Cardiac fibroblast (primary cell): Measurements from ENCODE around the gene DNASE1L3.

Experiments used
- DNase-seq, 2 donors: peaks; one replicate each; pipeline versions ENCODE4 v3.0.0 to v3.0.0-alpha.2; 2010; ENCODE audit warnings: low read depth in 2 of 2
- H3K4me3 ChIP-seq, 2 donors: replicated peaks in 1 of 2; 1 replicate in 1 of 2; 2 replicates in 1 of 2; pipeline ENCODE4 v1.5.1; 2011; ENCODE audit warnings: low read depth in 2 of 2, low read length in 2 of 2, mild to moderate bottlenecking in 2 of 2, moderate library complexity in 1 of 2
- TF ChIP-seq, protein P1 (sequence below): IDR thresholded peaks from one replicate; pipeline ENCODE4 v1.5.1; 2011; ENCODE audit warnings: low read depth, mild to moderate bottlenecking, low read length, inconsistent platforms

Gene DNASE1L3

DNA sequence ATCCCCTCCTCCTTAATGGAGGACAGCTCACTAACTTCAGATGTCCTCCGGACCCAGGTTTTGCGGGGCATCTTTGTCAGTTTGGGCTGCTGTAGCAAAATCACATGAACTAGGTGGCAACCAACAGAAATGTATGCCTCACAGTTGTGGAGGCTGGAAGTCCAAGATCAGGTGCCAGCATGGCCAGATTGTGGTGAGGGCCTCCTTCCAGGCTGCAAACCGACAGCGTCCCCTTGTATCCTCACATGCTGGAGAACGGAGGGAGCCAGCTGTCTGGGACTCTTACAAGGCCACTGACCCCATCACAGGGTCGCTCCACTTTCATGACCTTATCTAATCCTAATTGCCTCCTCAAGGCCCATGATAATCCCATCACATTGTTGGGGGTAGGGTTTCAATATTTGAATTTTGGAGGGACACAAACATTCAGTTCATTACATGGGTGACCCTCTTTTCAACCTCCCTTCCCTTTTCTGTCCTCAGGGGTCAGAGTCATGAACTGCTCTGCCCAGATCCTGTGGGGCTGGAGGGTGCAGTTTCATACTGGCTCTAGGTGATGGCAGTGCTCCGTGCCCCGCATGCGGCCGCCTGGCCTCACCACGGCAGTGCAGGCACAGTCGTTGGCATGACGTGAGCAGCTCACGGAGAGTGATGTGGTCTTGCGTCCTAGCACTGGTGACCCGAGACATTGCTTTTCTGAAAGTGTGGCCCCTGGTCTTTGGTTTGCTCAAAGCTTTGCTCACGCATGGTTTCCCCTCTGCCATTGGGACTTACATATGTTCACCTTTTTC, 58.4 kb downstream of the DNASE1L3 start:
- no peak for DNase-seq
- TF ChIP-seq, protein P1, sequence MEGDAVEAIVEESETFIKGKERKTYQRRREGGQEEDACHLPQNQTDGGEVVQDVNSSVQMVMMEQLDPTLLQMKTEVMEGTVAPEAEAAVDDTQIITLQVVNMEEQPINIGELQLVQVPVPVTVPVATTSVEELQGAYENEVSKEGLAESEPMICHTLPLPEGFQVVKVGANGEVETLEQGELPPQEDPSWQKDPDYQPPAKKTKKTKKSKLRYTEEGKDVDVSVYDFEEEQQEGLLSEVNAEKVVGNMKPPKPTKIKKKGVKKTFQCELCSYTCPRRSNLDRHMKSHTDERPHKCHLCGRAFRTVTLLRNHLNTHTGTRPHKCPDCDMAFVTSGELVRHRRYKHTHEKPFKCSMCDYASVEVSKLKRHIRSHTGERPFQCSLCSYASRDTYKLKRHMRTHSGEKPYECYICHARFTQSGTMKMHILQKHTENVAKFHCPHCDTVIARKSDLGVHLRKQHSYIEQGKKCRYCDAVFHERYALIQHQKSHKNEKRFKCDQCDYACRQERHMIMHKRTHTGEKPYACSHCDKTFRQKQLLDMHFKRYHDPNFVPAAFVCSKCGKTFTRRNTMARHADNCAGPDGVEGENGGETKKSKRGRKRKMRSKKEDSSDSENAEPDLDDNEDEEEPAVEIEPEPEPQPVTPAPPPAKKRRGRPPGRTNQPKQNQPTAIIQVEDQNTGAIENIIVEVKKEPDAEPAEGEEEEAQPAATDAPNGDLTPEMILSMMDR, result no peak
- H3K4me3 ChIP-seq, result no peak overlapping the region

DNA sequence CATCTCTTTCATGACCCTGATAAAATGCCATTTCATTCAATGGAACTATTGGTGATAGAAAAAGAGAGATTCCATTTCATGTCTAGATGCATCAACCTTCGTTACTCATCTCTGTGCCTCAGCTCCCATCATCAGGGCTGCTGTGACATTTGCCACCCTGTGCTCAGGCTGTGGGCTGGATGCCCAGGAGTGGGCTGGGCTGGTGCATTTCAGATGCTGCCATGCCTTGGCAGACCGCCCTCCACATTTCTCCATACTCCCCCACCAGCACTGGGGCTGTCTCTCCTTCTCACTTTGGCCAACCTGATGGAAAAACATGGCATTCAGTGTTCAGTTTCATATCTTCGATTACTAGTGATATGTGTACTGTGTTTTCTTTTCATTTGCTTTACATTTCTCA, 59.1 kb downstream of the DNASE1L3 start:
- TF ChIP-seq, protein P1, result no peak
- peak in 1 of 2 donors; percentile 21 for DNase-seq
- H3K4me3 ChIP-seq, result no peak overlapping the region

DNA sequence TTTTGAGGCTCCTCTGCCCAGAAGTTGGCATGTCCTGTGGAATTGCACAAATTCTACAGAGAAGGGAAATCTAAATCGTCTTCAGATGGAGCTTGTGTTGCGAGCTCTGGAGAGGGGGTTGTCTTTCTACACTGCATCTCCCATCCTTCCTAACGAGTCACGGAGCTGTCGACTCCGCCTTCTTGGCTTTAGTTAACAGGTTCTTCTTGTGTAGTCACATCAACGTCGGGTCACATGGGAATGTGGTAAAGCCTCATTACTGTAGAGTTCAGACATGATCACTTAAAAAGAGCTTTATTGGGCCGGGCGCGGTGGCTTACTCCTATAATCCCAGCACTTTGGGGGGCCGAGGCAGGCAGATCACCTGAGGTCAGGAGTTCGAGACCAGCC, 60.0 kb downstream of the DNASE1L3 start:
- TF ChIP-seq, protein P1, result no peak
- no peak for DNase-seq
- no peak overlapping the region for H3K4me3 ChIP-seq

DNA sequence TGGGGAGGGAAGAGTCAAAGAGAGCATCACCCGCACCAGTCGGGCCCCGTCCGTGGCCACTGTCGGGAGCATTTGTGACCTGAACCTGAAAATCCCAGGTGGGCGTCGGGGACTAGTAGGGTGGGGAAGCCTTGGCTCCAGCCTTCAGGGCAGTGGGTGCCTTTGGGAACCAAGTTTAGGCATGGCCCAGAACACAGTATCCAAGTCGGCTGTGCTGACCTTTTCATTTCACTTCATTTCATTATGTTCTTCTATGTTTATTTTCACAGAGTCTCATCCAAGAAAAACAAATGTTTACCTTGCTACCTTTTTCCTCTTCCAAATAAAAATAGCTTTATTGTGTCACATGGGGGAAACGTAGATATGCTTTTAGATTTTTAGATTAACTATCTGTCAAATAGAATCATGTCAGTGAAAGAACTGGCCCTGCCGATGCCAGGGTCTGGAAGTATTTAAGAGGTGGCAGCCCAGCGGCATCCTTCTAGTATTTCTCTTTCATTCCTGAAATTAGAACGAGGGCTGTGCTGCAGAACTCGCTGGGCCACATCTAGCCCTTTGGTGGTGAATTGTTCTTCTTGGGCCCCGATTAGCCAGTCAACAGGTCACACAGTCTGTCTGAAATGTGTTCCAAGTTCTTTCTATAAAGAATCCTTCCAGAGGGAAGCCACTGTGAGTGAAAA, 60.5 kb downstream of the DNASE1L3 start:
- no peak for DNase-seq
- H3K4me3 ChIP-seq, result no peak overlapping the region
- TF ChIP-seq, protein P1, result no peak

DNA sequence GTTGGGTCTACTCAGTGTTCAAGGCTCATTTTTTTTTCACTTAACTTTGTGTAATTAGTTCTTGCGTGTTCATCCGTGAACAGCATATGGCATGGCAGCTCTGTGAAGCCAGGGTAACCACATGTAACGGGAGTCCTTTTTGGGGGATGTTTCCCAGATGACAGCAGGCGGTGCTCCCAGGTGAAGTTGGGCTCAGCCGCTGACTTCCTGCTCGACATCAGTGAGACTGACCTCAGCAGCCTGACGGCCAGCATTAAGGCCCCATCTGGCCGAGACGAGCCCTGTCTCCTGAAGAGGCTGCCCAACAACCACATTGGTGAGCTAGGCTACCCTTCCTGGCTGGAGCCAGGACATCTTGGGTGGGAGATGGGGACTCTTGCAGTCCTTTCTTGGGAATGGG, 62.7 kb downstream of the DNASE1L3 start:
- no peak for DNase-seq
- H3K4me3 ChIP-seq, result no peak overlapping the region
- TF ChIP-seq, protein P1, result no peak

DNA sequence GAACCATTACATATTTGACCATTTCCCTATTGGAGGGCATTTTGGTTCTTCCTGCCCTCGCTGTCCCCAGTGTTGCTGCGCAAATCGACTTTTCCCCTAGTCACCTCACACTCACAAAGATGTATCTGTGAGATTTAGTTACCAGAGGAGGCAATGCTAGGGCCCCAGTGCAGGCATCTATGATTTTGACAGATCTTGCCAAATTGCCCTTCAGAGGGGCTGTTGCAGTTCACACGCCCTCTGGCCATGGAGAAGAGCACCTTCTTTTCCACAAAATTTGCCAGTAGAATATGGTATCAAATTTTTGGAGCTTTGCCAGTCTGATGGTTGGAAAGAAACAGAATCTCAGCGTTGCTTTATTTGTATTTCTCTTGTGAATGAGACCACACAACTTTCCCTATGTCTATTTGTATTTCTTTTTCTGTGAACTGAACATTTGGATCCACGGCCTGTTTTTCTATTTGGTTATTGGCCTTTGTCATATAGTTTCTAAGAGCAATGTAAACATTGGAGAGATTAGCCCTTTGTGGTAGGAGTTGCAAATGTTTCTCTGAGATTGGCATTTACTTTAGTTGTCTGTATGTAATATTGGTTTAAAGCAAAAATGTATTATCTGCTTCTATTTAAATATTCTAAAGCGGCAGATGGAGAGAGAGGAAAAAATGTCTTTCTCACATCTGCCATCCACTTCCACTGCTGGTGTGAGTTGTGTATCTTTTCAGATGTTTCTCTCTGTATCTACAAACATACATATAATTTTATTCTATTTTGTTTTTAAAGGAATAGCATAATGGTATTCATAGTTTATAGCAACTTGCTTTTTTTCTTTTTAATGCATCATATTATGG, 66.1 kb downstream of the DNASE1L3 start:
- TF ChIP-seq, protein P1, result no peak
- no peak overlapping the region for H3K4me3 ChIP-seq
- DNase-seq, result no peak
